ENCODE measurements around the gene SMAD5.
A peak's percentile ranks its signal among the peaks of the same experiment; 100 is the strongest.

SMAD5 gene

DNA sequence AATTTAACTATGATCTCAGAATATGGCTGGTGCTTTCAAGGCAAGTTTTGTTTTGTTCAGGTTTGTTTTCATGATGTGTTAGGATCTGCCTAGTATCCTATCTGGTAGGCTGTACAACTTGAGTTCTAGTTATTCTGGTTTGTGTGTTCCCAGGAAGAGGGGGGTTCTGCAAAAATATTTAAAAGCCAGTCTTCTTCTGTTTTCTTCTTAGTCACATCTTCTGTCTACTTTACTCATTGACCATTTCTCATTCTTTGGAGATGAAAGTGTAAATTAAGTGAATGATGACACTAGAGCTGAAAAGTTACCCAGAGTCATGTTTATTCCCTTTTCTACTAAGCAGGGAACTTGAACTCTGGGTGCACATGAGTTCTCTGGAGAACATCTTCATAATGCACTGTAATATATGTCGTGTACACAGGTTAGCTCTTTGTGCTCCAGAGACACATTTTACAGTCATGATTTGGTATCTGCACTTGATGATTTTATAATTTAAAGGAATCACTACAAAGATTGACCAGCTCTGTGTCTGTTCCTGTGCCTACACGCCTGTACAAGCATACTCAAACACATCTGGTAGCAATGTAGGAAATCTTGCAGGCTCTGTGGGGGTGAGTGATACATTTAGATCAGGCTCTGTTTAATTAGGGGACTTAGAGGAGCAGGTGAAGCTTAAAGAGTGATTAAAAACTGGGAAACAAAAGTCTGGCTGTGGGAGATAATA lies 5.0 kb downstream of the SMAD5 start:
- no peak overlapping the region for H3K4me3 ChIP-seq (ENCODE audit: low read depth, low read length)
- TF ChIP-seq, protein P1, sequence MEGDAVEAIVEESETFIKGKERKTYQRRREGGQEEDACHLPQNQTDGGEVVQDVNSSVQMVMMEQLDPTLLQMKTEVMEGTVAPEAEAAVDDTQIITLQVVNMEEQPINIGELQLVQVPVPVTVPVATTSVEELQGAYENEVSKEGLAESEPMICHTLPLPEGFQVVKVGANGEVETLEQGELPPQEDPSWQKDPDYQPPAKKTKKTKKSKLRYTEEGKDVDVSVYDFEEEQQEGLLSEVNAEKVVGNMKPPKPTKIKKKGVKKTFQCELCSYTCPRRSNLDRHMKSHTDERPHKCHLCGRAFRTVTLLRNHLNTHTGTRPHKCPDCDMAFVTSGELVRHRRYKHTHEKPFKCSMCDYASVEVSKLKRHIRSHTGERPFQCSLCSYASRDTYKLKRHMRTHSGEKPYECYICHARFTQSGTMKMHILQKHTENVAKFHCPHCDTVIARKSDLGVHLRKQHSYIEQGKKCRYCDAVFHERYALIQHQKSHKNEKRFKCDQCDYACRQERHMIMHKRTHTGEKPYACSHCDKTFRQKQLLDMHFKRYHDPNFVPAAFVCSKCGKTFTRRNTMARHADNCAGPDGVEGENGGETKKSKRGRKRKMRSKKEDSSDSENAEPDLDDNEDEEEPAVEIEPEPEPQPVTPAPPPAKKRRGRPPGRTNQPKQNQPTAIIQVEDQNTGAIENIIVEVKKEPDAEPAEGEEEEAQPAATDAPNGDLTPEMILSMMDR (IDR thresholded peaks at IDR 0.05; ENCODE audit: insufficient read depth, low read depth, low read length, missing control alignments): no peak
- DNase-seq (ENCODE audit: low read depth): no peak

DNA sequence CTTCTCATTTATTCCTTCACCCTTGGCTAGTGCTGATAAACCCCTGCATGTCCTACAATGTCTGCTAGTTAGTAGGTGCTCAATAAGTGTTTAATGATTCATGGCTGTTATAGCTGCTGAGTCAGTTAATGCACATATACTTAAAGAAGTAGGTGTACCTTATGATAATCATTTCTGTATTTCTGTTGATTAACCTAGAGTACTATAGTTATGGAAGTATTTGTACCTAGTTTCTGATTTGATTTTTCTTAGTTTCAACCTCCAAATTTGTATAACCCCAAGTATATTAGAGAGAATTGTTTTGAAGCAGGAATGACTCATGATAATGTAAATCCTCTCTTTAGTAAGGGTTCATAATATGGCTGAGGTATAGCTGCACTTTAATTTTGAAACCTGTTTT lies 8.9 kb downstream of the SMAD5 start:
- DNase-seq (ENCODE audit: low read depth): peak; percentile 33
- TF ChIP-seq, protein P1 (IDR thresholded peaks at IDR 0.05; ENCODE audit: insufficient read depth, low read depth, low read length, missing control alignments): no peak
- no peak overlapping the region for H3K4me3 ChIP-seq (ENCODE audit: low read depth, low read length)

DNA sequence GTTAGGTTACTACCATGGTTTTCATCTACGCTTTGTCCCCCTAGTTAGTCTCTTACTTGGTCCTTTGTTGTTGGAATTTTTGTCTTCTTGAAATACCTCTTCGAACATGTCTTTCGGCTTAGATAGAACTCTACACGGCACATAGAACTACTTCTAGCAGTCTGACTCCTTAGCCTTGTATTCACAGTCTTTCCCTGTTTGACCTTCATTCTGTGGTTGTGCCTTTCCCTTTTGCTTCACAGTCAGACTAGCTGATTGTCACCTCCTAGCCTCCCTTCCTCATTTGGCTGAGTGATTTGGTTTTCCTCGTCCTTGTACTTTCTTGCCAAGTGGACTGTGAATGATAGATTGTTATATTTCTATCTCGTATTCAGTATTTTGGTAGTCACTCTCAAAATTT lies 10.7 kb downstream of the SMAD5 start:
- DNase-seq (ENCODE audit: low read depth): no peak
- TF ChIP-seq, protein P1 (IDR thresholded peaks at IDR 0.05; ENCODE audit: insufficient read depth, low read depth, low read length, missing control alignments): no peak
- no peak overlapping the region for H3K4me3 ChIP-seq (ENCODE audit: low read depth, low read length)

DNA sequence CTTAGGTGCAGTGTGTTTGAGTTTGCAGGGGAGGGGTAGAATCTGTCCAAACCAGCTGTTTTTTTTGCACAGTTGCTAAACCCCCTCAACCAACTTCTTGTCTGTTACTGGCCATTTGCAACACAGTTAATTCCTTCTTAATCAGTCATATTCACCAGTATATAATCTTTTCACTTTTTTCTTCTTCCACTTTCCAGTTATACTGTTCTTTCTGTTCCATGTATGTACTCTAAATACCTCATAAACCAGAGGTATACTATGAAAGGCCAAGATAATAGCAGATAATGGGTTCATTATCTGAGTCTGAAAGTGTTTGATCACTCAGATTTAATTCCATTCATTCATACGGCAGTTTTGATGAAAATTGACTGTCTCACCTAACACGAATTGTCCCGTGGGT lies 11.1 kb downstream of the SMAD5 start:
- DNase-seq (ENCODE audit: low read depth): no peak

DNA sequence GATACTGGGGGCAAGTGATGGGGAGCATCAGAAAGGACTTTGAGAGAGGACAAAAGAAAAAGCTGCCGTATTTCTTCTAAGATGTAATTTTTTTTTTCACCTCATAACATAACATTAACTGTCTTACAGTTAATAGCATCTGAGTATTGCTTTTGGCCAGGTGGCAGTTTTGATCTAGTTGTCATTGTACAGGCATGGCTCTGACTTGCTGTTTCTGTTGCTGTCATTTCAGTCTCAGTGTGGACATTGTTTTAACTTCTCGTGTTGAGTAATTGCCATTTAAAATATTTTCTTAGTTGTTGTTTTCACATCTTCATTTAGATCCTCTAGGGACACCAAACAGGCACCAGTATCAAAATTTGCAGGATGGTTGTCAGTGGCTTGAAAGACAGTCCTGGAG lies 12.4 kb downstream of the SMAD5 start:
- H3K4me3 ChIP-seq (ENCODE audit: low read depth, low read length): no peak overlapping the region
- TF ChIP-seq, protein P1 (IDR thresholded peaks at IDR 0.05; ENCODE audit: insufficient read depth, low read depth, low read length, missing control alignments): no peak
- peak; percentile 57 for DNase-seq (ENCODE audit: low read depth)

More for the DNA sequence above, 11.1 kb downstream of the SMAD5 start:
- H3K4me3 ChIP-seq (ENCODE audit: low read depth, low read length): no peak overlapping the region
- TF ChIP-seq, protein P1 (IDR thresholded peaks at IDR 0.05; ENCODE audit: insufficient read depth, low read depth, low read length, missing control alignments): no peak

DNA sequence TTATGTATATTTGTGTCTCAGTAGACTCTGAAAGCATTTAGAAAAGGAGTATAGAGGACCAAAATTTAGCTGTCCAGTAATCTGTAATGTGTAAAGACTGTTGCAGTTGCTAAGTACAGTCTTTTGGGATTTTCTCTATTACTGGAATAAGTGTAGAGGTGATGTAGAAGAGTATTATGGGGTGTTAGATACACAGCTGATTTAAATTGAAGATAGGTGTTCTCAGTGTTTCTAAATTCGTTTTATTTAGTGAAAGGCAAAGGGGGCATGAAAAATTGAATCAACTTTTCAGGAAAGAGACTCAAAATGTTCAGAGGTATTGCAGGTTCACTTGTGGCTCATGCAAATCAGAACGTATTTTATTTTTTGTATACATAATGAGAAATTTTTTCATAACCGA lies 13.6 kb downstream of the SMAD5 start:
- TF ChIP-seq, protein P1 (IDR thresholded peaks at IDR 0.05; ENCODE audit: insufficient read depth, low read depth, low read length, missing control alignments): no peak
- no peak for DNase-seq (ENCODE audit: low read depth)

DNA sequence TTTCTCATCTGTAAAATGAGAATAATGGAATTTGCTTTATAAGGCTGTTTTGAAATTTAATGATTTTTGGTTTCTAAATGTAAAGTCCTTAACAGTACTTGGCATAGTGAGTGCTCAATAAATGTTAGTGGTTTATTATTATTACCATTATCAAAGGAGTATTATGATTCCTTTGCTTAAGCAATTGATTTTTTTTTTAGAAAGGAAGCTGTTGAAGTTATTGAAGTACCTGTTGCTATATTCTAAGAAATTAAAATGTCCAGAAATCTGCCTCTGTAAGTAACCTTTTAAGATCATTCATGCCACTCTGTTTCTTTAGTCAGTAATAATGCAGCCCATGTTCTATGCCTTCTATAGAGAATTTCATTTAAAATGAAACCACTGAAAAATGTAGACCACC lies 15.0 kb downstream of the SMAD5 start:
- TF ChIP-seq, protein P1 (IDR thresholded peaks at IDR 0.05; ENCODE audit: insufficient read depth, low read depth, low read length, missing control alignments): no peak
- no peak overlapping the region for H3K4me3 ChIP-seq (ENCODE audit: low read depth, low read length)
- no peak for DNase-seq (ENCODE audit: low read depth)

More for the DNA sequence above, 13.6 kb downstream of the SMAD5 start:
- no peak overlapping the region for H3K4me3 ChIP-seq (ENCODE audit: low read depth, low read length)

Data from GM12865 (cell line).